Neural cell (in vitro differentiated cells): ENCODE measurements around the gene MPP3. TPM values are rescaled to one million over a fixed set of nuclear protein-coding genes. Genes with fewer than 3 reads are reported as not detected.

Experiments
- H2AFZ ChIP-seq: fragments of 200-600, 300-800 bp; sonication (generic), shearing (Covaris generic); 2 replicates; pipeline ENCODE4 v1.6.0; 2014; ENCODE audit warnings: low read depth, mild to moderate bottlenecking, antibody characterized with exemption, low read length, moderate library complexity
- H3F3A ChIP-seq: fragments of 200-600 bp; shearing (Covaris generic); 2 replicates; pipeline ENCODE4 v1.6.1; 2016; ENCODE audit warnings: mild to moderate bottlenecking, moderate library complexity, mixed read lengths, antibody characterized with exemption, low read length; ENCODE audit not compliant: insufficient read depth, poor library complexity, severe bottlenecking
- H3K27ac ChIP-seq: fragments of 200-600, 300-800 bp; sonication (generic), shearing (Covaris generic); 2 replicates; pipeline ENCODE4 v1.5.1; 2014; ENCODE audit warnings: mild to moderate bottlenecking, low read length, moderate library complexity
- H3K27me3 ChIP-seq: fragments of 300-800, 200-600 bp; sonication (generic), shearing (Covaris generic); 2 replicates; pipeline ENCODE4 v1.6.0; 2014; ENCODE audit warnings: mild to moderate bottlenecking, low read depth, low read length, moderate library complexity; ENCODE audit not compliant: insufficient read depth
- H3K36me3 ChIP-seq: fragments of 300-800, 200-600 bp; sonication (generic), shearing (Covaris generic); 2 replicates; pipeline ENCODE4 v1.5.1; 2014; ENCODE audit warnings: mild to moderate bottlenecking, antibody characterized with exemption, low read length, moderate library complexity; ENCODE audit not compliant: insufficient read depth
- H3K4me2 ChIP-seq: fragments of 300-800, 200-600 bp; sonication (generic), shearing (Covaris generic); 2 replicates; pipeline ENCODE4 v1.6.0; 2014; ENCODE audit warnings: mild to moderate bottlenecking, low read length
- H3K4me3 ChIP-seq: fragments of 300-800, 200-600 bp; sonication (generic), shearing (Covaris generic); 2 replicates; pipeline ENCODE4 v1.5.1; 2014; ENCODE audit warnings: mild to moderate bottlenecking, low read length, moderate library complexity
- H3K79me2 ChIP-seq: fragments of 200-600 bp; shearing (Covaris generic); replicated peaks from 2 replicates; pipeline ENCODE4 v1.6.0; 2014; ENCODE audit warnings: mild to moderate bottlenecking, low read length, moderate library complexity; ENCODE audit not compliant: insufficient read depth
- H3K9ac ChIP-seq: fragments of 300-800, 200-600 bp; sonication (generic), shearing (Covaris generic); 2 replicates; pipeline ENCODE4 v1.6.1; 2016; ENCODE audit warnings: mild to moderate bottlenecking, low read length, mixed read lengths
- H3K9me2 ChIP-seq: fragments of 200-600 bp; shearing (Covaris generic); 2 replicates; pipeline ENCODE4 v1.6.1; 2016; ENCODE audit warnings: mild to moderate bottlenecking, low read length, mixed read lengths; ENCODE audit not compliant: insufficient read depth
- H3K9me3 ChIP-seq: fragments of 200-600, 300-800 bp; sonication (generic), shearing (Covaris generic); 2 replicates; pipeline ENCODE4 v1.6.1; 2016; ENCODE audit warnings: mild to moderate bottlenecking, mixed run types, low read length, moderate library complexity, mixed read lengths
- H4K20me1 ChIP-seq: fragments of 200-600 bp; shearing (Covaris generic); 2 replicates; pipeline ENCODE4 v1.6.1; 2016; ENCODE audit warnings: mild to moderate bottlenecking, mixed run types; ENCODE audit not compliant: insufficient read depth
- EP300 ChIP-seq: fragments of 450-650 bp; conservative IDR thresholded peaks from 2 replicates; pipeline ENCODE4 v1.6.1; 2014; ENCODE audit warnings: antibody characterized with exemption, mild to moderate bottlenecking, moderate library complexity; ENCODE audit not compliant: poor library complexity, severe bottlenecking
- EZH2 ChIP-seq: fragments of 200-600, 300-800 bp; shearing (Covaris generic), sonication (generic); IDR thresholded peaks from 2 replicates; pipeline ENCODE4 v1.6.1; 2014; ENCODE audit warnings: antibody characterized with exemption, low read length, borderline replicate concordance, mild to moderate bottlenecking; ENCODE audit not compliant: insufficient read depth, poor library complexity, severe bottlenecking
- MXI1 ChIP-seq: fragments of 450-650 bp; conservative IDR thresholded peaks from 2 replicates; pipeline ENCODE4 v1.6.1; 2014; ENCODE audit warnings: antibody characterized with exemption, mild to moderate bottlenecking; ENCODE audit not compliant: poor library complexity, severe bottlenecking
- POLR2AphosphoS5 ChIP-seq: IDR thresholded peaks from 2 replicates; pipeline ENCODE4 v1.6.1; 2012
- RAD21 ChIP-seq: fragments of 450-650 bp; conservative IDR thresholded peaks from 2 replicates; pipeline ENCODE4 v1.6.1; 2014; ENCODE audit warnings: antibody characterized with exemption, mild to moderate bottlenecking, moderate library complexity
- polyA plus RNA-seq: library from polyadenylated mRNA; depleted of rRNA; stranded (reverse); fragments of >200 nt; gene quantifications from 2 replicates; pipeline ENCODE4 v1.2.3, GENCODE V29; 2014
- TF ChIP-seq, protein P1 (sequence below): fragments of 450-650 bp; IDR thresholded peaks from 2 replicates; pipeline ENCODE4 v1.5.1; 2014; ENCODE audit warnings: antibody characterized with exemption, mild to moderate bottlenecking, moderate library complexity; ENCODE audit not compliant: poor library complexity, severe bottlenecking

MPP3 gene
- polyA plus RNA-seq, 1 donor from 2014 or later, result 48.1 TPM

DNA sequence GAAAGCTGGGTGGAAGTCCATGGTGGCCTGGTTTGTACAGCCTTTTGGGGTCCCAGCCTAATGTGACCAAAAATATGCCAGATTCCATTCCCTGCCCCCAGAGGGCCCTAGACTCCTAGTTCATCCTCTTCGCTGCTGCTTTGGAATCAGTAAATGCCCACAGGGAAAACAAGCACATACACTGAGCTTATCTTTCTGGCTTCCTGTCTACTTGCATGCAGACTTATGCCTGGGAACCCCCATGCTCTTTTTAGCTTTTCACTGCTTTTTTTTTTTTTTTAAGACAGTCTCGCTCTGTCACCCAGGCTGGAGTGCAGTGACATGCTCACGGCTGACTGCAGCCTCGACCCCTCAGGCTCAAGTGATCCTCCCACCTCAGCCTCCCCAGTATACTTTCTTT is 7.9 kb upstream of the MPP3 start:
- Histone ChIP-seq H3K27me3 (no peaks in the 10 kb centered on the region), H3K36me3 (no peaks in the 10 kb centered on the region), H3K9ac (no peak overlapping the region), H3F3A (no peaks in the 10 kb centered on the region), H3K27ac (no peak overlapping the region), H3K79me2 (no peaks in the 10 kb centered on the region), H3K9me2 (no peaks in the 10 kb centered on the region), H2AFZ (no peak overlapping the region), H4K20me1 (no peaks in the 10 kb centered on the region), H3K4me3 (no peak overlapping the region), H3K4me2 (no peak overlapping the region), H3K9me3 (no peaks in the 10 kb centered on the region)
- TF ChIP-seq POLR2AphosphoS5, result no peak
- TF ChIP-seq RAD21, result peak; percentile 10
- no peak for TF ChIP-seq EZH2
- TF ChIP-seq, protein P1, sequence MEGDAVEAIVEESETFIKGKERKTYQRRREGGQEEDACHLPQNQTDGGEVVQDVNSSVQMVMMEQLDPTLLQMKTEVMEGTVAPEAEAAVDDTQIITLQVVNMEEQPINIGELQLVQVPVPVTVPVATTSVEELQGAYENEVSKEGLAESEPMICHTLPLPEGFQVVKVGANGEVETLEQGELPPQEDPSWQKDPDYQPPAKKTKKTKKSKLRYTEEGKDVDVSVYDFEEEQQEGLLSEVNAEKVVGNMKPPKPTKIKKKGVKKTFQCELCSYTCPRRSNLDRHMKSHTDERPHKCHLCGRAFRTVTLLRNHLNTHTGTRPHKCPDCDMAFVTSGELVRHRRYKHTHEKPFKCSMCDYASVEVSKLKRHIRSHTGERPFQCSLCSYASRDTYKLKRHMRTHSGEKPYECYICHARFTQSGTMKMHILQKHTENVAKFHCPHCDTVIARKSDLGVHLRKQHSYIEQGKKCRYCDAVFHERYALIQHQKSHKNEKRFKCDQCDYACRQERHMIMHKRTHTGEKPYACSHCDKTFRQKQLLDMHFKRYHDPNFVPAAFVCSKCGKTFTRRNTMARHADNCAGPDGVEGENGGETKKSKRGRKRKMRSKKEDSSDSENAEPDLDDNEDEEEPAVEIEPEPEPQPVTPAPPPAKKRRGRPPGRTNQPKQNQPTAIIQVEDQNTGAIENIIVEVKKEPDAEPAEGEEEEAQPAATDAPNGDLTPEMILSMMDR, result no peak

DNA sequence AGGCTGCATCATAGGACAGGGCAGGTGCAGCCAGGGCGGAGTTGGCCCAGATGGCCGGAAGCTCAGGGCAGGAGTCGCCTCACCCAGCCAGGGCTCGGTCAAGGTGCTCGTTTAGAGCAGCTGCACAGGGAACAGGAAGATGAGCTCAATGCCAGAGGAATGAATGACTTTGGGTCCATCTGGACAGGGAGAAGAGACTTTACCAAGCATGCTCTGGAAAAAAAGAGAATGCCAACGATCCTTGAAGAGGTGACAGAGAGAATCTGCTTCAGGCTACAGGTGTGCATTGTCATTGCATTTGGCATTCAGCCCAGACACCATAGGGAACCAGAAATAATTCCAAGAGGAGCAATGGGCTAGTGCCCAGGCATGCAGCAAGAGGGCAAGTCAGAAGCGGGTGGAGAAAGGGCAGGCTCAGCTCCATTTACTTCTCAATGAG is 6.7 kb upstream of the MPP3 start:
- Histone ChIP-seq H3K9me3 (no peaks in the 10 kb centered on the region), H3K4me2 (no peak overlapping the region), H3K9me2 (no peaks in the 10 kb centered on the region), H3K79me2 (no peaks in the 10 kb centered on the region), H3K27ac (no peak overlapping the region), H3K36me3 (no peaks in the 10 kb centered on the region), H2AFZ (no peak overlapping the region), H4K20me1 (no peaks in the 10 kb centered on the region), H3K4me3 (no peak overlapping the region), H3K27me3 (no peaks in the 10 kb centered on the region), H3F3A (no peaks in the 10 kb centered on the region), H3K9ac (no peak overlapping the region)
- no peak for TF ChIP-seq POLR2AphosphoS5
- no peak for TF ChIP-seq EZH2
- no peak for TF ChIP-seq RAD21
- no peak for TF ChIP-seq MXI1

DNA sequence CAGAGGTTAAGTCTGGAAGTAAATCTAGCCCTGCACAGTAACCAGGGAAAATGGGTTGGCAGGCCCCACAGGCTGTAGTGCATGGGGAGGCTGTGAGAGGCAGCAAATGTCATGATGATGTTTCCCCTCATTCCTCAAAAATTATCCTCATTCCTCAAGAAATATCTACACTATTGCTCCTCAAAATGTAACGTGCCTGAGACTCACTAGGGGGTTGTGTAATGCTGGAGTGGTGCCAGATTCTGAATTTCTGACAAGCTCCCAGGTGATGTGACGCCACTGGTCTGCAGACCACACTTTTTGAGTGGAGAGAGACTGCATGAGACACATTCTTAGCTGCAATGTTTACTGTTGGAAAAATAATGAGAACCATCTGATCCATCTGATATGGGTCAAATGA is 1.2 kb upstream of the MPP3 start:
- Histone ChIP-seq H3K9me3 (no peaks in the 10 kb centered on the region), H3K4me2 (peak overlapping the region; percentile 63), H2AFZ (no peak overlapping the region), H3K9me2 (no peaks in the 10 kb centered on the region), H3K9ac (peak overlapping the region; percentile 75), H3K36me3 (no peaks in the 10 kb centered on the region), H4K20me1 (no peaks in the 10 kb centered on the region), H3F3A (no peaks in the 10 kb centered on the region), H3K79me2 (no peaks in the 10 kb centered on the region), H3K27ac (peak overlapping the region; percentile 32), H3K27me3 (no peaks in the 10 kb centered on the region), H3K4me3 (peak overlapping the region; percentile 87)
- TF ChIP-seq POLR2AphosphoS5 (no peak), EZH2 (no peak), EP300 (no peak), MXI1 (no peak), RAD21 (no peak)
- TF ChIP-seq, protein P1, result no peak
